IPS-18a (cell line): ENCODE measurements around the gene MYBPC3.

Experiments
- H3K27ac ChIP-seq: one replicate; pipeline ENCODE4 v1.5.1; 2013; ENCODE audit warnings: low read length
- H3K27me3 ChIP-seq: one replicate; pipeline ENCODE4 v1.6.1; 2013; ENCODE audit warnings: mild to moderate bottlenecking, low read length; ENCODE audit not compliant: control insufficient read depth, insufficient read depth
- H3K36me3 ChIP-seq: one replicate; pipeline ENCODE4 v1.6.1; 2013; ENCODE audit warnings: low read depth, low read length; ENCODE audit not compliant: control insufficient read depth
- H3K4me1 ChIP-seq: one replicate; pipeline ENCODE4 v1.6.1; 2013; ENCODE audit warnings: low read depth, low read length; ENCODE audit not compliant: control insufficient read depth
- H3K4me3 ChIP-seq: one replicate; pipeline ENCODE4 v1.5.1; 2013; ENCODE audit warnings: low read length
- H3K9ac ChIP-seq: one replicate; pipeline ENCODE4 v1.6.1; 2013; ENCODE audit warnings: mild to moderate bottlenecking, low read length, moderate library complexity
- H3K9me3 ChIP-seq: one replicate; pipeline ENCODE4 v1.6.1; 2013; ENCODE audit warnings: low read depth, low read length; ENCODE audit not compliant: control insufficient read depth

The MYBPC3 gene

DNA sequence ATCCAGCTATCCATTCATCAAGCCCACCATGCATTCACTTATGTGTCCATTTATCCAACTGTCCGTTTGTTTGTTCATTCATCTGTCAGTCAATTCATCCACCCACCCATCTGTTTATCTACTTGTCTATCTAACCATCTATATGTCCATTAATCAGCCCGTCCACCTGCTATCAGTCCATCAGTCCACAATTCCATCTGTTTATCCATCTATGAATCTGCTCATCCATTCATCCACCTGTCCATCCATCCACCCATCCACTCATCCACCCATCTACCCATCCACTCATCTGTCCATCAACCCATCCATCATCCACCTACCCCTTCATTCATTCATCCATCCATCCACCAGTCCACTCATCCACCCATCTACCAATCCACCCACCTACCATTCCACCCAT, 26.8 kb upstream of the MYBPC3 start:
- H3K27ac ChIP-seq = no peak overlapping the region
- no peak overlapping the region for H3K9ac ChIP-seq

GRCh38 chr11:47378836-47379170, 26.3 kb upstream of the MYBPC3 start:
- Histone ChIP-seq H3K27ac (no peak overlapping the region), H3K36me3 (no peaks in the 10 kb centered on the region)

More for the DNA sequence above, 26.8 kb upstream of the MYBPC3 start:
- H3K27me3 ChIP-seq = no peaks in the 10 kb centered on the region
- H3K36me3 ChIP-seq = no peaks in the 10 kb centered on the region
- H3K9me3 ChIP-seq = no peaks in the 10 kb centered on the region
- H3K4me1 ChIP-seq = no peaks in the 10 kb centered on the region
- H3K4me3 ChIP-seq = no peak overlapping the region

DNA sequence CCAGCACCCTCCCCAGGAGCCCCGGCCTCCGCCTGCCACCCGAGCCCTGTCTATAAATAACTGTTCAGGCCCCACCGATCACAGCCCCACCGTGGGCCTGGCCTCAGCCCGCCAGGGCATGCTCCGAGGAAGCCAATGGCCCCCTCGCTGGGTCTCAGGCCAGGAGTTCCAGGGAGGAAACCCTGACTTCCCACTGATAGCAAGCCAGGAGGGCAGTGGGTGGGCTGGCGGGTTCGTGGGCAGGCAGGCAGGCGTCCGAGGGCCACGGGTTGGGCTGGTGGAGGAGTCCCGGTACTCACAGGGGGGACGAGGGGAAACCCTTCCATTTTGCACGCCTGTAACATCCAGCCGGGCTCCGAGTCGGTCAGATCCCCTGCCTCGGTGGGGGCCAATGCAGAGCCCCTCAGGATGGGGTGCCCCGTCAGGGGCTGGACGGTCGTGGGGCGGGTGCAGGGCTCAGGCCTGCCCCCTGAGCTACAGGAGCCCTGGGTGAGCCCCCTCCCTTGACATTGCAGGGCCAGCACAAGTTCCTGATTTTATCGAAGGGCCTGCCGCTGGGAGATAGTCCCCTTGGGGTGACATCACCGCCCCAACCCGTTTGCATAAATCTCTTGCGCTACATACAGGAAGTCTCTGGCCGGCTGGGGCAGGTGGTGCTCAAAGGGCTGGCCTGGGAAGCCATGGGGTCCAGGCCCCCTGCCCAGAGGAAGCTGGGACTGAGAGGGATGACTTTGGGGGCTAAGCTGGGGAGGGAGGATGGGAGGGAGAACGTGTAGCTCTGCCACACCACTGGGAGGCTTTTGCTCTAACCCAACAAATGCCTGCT, 25.7 kb upstream of the MYBPC3 start, which contains the start of gene SPI1:
Gene SPI1, minus strand, starts transcription at position 538 of the 826 bp plus-strand sequence. Its CDS starts 194 bp downstream, at position 344.
- Histone ChIP-seq H3K9ac (no peak within 1 kb of the TSS), H3K9me3 (no peaks in the 10 kb centered on the region), H3K27me3 (no peaks in the 10 kb centered on the region), H3K36me3 (no peaks in the 10 kb centered on the region), H3K4me1 (no peaks in the 10 kb centered on the region), H3K4me3 (no peak within 1 kb of the TSS), H3K27ac (no peak within 1 kb of the TSS)

More at GRCh38 chr11:47378836-47379170, 26.3 kb upstream of the MYBPC3 start:
- no peaks in the 10 kb centered on the region for H3K27me3 ChIP-seq
- H3K4me3 ChIP-seq = no peak overlapping the region
- no peaks in the 10 kb centered on the region for H3K4me1 ChIP-seq
- H3K9ac ChIP-seq = no peak overlapping the region
- no peaks in the 10 kb centered on the region for H3K9me3 ChIP-seq

GRCh38 chr11:47377571-47378009, 25.1 kb upstream of the MYBPC3 start:
- H3K36me3 ChIP-seq = no peaks in the 10 kb centered on the region
- no peak overlapping the region for H3K27ac ChIP-seq
- H3K27me3 ChIP-seq = no peaks in the 10 kb centered on the region
- H3K4me1 ChIP-seq = no peaks in the 10 kb centered on the region
- H3K9ac ChIP-seq = no peak overlapping the region
- no peaks in the 10 kb centered on the region for H3K9me3 ChIP-seq
- H3K4me3 ChIP-seq = no peak overlapping the region

DNA sequence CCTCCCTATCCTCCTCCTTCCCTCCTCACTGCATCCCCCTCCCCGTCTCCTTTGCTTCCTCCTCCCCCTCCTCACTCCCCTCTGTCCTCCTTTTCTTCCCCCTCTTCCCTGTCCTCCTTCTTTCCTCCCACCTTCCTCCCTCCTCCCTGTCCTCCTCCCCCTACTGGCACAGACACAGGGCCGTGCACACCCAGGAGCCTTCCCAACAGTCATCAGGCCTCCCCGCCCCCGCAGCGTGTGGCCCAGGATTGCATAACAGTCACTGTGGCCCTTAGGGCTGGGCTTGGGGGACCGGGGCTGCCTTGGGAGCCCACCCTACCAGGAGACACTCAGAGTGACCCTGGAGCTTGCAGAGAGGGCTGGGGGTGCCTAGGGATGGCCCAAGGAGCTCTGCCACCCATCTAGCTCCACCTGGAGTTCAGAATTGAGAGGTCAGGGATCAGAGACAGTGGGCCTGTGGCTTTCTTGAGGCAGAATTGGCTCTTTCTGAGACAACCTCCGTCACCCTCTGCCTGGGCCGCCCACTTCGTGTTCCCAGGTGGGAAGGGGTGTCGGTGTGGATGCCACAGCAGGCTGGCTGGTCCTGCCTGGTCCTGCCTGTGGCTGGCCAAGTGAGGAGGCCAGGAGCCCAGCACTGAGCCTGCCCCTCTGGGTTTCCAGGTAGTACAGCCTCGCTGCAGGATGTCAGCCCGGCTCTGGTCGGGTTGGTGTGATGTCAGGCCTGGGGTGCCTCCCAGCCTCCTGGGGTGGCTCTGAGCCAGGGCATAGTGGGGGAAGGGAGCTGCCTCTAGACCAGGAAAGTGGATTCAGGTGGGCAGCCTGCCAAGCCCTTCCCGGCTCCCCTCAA, 24.2 kb upstream of the MYBPC3 start:
- Histone ChIP-seq H3K36me3 (no peaks in the 10 kb centered on the region), H3K27me3 (no peaks in the 10 kb centered on the region), H3K9ac (no peak overlapping the region), H3K9me3 (no peaks in the 10 kb centered on the region), H3K27ac (no peak overlapping the region), H3K4me3 (no peak overlapping the region), H3K4me1 (no peaks in the 10 kb centered on the region)

DNA sequence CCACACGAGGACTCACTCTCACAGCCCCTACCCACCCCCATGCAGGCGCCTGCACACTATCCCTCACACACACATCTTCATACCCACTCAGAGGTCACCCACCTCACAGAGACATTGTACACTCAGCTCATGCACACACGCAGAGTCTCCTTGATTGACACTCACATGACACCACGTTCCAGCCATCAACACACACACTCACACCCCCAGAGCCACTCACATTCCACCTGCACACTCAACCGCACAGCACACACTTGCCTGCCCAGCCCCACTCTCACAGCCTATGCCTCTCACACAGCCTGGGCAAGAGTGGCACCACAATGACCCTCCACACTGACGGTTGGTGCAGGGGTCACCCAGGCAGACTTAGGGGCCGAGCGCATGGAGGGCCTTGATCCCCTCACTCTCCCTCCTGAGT, 23.6 kb upstream of the MYBPC3 start:
- no peaks in the 10 kb centered on the region for H3K9me3 ChIP-seq
- H3K27ac ChIP-seq = no peak overlapping the region
- no peaks in the 10 kb centered on the region for H3K27me3 ChIP-seq
- H3K9ac ChIP-seq = no peak overlapping the region
- H3K4me3 ChIP-seq = no peak overlapping the region
- H3K36me3 ChIP-seq = no peaks in the 10 kb centered on the region
- no peaks in the 10 kb centered on the region for H3K4me1 ChIP-seq

- H3K9ac ChIP-seq = no peak overlapping the region
- no peaks in the 10 kb centered on the region for H3K9me3 ChIP-seq
- H3K4me3 ChIP-seq = no peak overlapping the region
- no peaks in the 10 kb centered on the region for H3K36me3 ChIP-seq
- no peak overlapping the region for H3K27ac ChIP-seq
- H3K27me3 ChIP-seq = no peaks in the 10 kb centered on the region
- H3K4me1 ChIP-seq = no peaks in the 10 kb centered on the region
These were observed 23.1 kb upstream of the MYBPC3 start for GRCh38 chr11:47375546-47376085.

DNA sequence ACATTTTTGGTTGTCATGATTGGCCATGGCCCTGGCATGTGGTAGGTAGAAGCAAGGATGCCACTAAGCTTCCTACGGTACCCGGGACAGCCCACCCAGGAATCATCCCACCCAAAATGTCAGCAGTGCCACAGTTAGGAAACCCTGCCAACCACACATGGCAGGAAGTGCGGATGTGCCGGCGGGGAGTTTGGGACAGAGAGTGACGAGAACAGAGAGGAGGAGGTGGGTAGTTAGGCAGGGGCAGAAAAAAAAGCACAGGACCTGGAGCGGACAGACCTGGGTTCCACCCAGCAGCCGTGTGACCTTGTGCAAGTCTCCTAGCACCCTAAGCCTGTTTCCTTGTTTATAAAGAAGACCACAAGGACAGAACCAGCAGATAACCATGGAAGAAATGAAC, 22.5 kb upstream of the MYBPC3 start:
- no peaks in the 10 kb centered on the region for H3K9me3 ChIP-seq
- H3K27me3 ChIP-seq = no peaks in the 10 kb centered on the region
- no peaks in the 10 kb centered on the region for H3K4me1 ChIP-seq
- no peak overlapping the region for H3K9ac ChIP-seq
- H3K27ac ChIP-seq = no peak overlapping the region
- no peaks in the 10 kb centered on the region for H3K36me3 ChIP-seq
- H3K4me3 ChIP-seq = no peak overlapping the region

DNA sequence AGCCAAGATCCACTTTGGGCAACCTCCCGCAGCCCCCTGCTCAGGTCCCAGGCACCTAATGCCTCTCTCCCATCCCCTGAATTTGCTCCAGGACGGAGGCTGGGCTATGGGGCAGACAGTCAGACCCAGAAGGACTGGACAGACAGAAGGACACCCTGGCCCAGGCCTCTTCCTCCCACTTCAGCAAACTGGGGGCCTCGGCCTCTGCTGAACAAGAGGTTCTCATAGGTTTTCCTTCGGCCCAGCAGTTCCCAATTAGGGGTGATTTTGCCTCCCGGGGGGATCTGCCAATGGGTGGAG, 22.2 kb upstream of the MYBPC3 start:
- Histone ChIP-seq H3K27ac (no peak overlapping the region), H3K4me1 (no peaks in the 10 kb centered on the region), H3K36me3 (no peaks in the 10 kb centered on the region), H3K4me3 (no peak overlapping the region), H3K27me3 (no peaks in the 10 kb centered on the region), H3K9me3 (no peaks in the 10 kb centered on the region), H3K9ac (no peak overlapping the region)

GRCh38 chr11:47373876-47374719, 21.6 kb upstream of the MYBPC3 start:
- H3K36me3 ChIP-seq = no peaks in the 10 kb centered on the region

DNA sequence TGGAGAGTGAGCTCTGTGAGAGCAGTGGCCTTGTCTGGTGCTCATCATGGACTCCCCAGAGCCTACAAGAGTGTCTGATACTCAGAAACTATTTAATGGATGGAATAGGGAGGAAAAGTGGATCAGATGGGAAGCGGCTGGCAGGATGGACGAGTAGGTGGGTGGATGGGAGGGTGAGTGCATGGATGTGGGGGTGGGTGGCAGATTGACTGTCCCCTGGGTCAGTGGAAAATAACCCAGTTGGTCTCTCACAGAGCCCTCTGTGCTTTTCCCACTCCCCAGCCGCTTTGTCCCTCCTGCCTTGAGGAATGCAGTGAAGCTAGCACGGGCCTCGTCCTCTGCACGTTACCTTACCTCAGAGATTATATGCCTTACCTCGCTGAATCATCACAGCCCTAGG, 19.9 kb upstream of the MYBPC3 start:
- Histone ChIP-seq H3K4me3 (no peak overlapping the region), H3K9ac (no peak overlapping the region), H3K9me3 (no peaks in the 10 kb centered on the region), H3K27me3 (no peaks in the 10 kb centered on the region), H3K27ac (no peak overlapping the region), H3K36me3 (no peaks in the 10 kb centered on the region), H3K4me1 (no peaks in the 10 kb centered on the region)

More at GRCh38 chr11:47373876-47374719, 21.6 kb upstream of the MYBPC3 start:
- no peaks in the 10 kb centered on the region for H3K4me1 ChIP-seq
- H3K9me3 ChIP-seq = no peaks in the 10 kb centered on the region
- no peak overlapping the region for H3K9ac ChIP-seq
- no peak overlapping the region for H3K4me3 ChIP-seq
- H3K27ac ChIP-seq = no peak overlapping the region
- no peaks in the 10 kb centered on the region for H3K27me3 ChIP-seq
